WERI-Rb-1 (cell line): ENCODE data around the gene SLC2A8.
A peak's percentile ranks its signal among the peaks of the same experiment; 100 is the strongest.

Experiments used
- DNase-seq: peaks from one replicate; pipeline ENCODE4 v3.0.0-alpha.2; 2020
- H3K27ac ChIP-seq: fragments of 250-450 bp; sonication (Bioruptor Pico); 2 replicates; pipeline ENCODE4 v1.5.1; 2020; ENCODE audit warnings: mild to moderate bottlenecking, moderate library complexity
- H3K27me3 ChIP-seq: fragments of 250-450 bp; sonication (Bioruptor Pico); 2 replicates; pipeline ENCODE4 v1.5.1; 2021; ENCODE audit warnings: mild to moderate bottlenecking, low read depth, moderate library complexity; ENCODE audit not compliant: insufficient read depth, severe bottlenecking
- H3K36me3 ChIP-seq: fragments of 250-450 bp; sonication (Bioruptor Pico); 2 replicates; pipeline ENCODE4 v1.5.1; 2020; ENCODE audit warnings: mild to moderate bottlenecking, moderate library complexity
- H3K4me3 ChIP-seq: 2 replicates; pipeline ENCODE4 v1.5.1; 2011; ENCODE audit warnings: low read depth, mild to moderate bottlenecking, control low read depth, low read length
- H3K9me3 ChIP-seq: fragments of 250-450 bp; sonication (Bioruptor Pico); 2 replicates; pipeline ENCODE4 v1.5.1; 2021; ENCODE audit warnings: mild to moderate bottlenecking, moderate library complexity; ENCODE audit not compliant: severe bottlenecking
- TF ChIP-seq, protein P1 (sequence below): IDR thresholded peaks from 2 replicates; pipeline ENCODE4 v1.5.1; 2011; ENCODE audit warnings: low read depth, mild to moderate bottlenecking, control low read depth, inconsistent platforms, low read length

SLC2A8 gene

DNA sequence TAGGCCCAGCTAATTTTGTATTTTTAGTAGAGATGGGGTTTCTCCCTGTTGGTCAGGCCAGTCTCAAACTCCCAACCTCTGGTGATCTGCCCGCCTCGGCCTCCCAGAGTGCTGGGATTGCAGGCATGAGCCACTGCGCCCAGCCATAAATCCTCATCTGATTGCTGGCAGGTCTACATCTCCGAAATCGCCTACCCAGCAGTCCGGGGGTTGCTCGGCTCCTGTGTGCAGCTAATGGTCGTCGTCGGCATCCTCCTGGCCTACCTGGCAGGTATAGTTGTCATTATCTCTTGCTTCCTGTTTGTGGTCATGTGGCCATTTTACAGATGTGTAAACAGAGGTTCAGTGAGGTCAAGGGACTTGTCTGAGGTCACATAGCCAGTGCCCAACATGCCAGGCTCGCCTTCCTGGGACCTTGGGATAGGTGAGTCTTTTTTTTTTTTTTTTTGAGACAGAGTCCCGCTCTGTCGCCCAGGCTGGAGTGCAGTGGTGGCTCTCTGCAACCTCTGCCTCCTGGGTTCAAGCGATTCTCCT is 2.8 kb downstream of the SLC2A8 start:
- TF ChIP-seq, protein P1, sequence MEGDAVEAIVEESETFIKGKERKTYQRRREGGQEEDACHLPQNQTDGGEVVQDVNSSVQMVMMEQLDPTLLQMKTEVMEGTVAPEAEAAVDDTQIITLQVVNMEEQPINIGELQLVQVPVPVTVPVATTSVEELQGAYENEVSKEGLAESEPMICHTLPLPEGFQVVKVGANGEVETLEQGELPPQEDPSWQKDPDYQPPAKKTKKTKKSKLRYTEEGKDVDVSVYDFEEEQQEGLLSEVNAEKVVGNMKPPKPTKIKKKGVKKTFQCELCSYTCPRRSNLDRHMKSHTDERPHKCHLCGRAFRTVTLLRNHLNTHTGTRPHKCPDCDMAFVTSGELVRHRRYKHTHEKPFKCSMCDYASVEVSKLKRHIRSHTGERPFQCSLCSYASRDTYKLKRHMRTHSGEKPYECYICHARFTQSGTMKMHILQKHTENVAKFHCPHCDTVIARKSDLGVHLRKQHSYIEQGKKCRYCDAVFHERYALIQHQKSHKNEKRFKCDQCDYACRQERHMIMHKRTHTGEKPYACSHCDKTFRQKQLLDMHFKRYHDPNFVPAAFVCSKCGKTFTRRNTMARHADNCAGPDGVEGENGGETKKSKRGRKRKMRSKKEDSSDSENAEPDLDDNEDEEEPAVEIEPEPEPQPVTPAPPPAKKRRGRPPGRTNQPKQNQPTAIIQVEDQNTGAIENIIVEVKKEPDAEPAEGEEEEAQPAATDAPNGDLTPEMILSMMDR: no peak
- Histone ChIP-seq H3K9me3 (no peaks in the 10 kb centered on the region), H3K27me3 (no peaks in the 10 kb centered on the region), H3K27ac (no peak overlapping the region), H3K36me3 (peaks cover 70% of the 10 kb centered on the region), H3K4me3 (no peak overlapping the region)
- DNase-seq: peak; percentile 5

DNA sequence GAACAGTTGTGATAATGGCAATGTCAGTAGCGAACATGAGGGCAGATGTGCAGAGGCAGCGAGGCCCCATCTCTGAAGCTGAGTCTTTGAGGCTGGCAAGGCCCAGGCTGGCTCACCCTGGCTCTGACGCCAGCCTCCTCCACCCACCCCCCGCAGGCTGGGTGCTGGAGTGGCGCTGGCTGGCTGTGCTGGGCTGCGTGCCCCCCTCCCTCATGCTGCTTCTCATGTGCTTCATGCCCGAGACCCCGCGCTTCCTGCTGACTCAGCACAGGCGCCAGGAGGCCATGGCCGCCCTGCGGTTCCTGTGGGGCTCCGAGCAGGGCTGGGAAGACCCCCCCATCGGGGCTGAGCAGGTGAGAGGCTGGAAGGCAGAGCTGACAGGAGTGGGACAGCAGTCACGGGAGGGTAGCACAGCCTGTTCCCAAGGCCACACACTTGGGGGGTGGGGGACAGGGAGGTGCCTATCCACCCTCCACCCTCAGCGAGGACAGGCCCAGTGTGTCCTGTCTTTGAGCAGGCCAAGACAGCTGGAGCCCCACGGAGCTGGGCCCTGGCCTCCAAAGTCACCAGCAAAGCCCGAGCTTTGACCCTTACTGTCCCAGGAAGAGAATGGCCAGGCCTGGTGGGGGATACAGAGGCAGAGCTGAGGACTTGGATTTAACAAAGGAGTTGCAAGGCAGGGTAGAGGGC is 5.6 kb downstream of the SLC2A8 start:
- Histone ChIP-seq H3K36me3 (peaks cover 93% of the 10 kb centered on the region), H3K4me3 (no peak overlapping the region), H3K27me3 (no peaks in the 10 kb centered on the region), H3K27ac (no peak overlapping the region), H3K9me3 (no peaks in the 10 kb centered on the region)
- TF ChIP-seq, protein P1: no peak
- no peak for DNase-seq

DNA sequence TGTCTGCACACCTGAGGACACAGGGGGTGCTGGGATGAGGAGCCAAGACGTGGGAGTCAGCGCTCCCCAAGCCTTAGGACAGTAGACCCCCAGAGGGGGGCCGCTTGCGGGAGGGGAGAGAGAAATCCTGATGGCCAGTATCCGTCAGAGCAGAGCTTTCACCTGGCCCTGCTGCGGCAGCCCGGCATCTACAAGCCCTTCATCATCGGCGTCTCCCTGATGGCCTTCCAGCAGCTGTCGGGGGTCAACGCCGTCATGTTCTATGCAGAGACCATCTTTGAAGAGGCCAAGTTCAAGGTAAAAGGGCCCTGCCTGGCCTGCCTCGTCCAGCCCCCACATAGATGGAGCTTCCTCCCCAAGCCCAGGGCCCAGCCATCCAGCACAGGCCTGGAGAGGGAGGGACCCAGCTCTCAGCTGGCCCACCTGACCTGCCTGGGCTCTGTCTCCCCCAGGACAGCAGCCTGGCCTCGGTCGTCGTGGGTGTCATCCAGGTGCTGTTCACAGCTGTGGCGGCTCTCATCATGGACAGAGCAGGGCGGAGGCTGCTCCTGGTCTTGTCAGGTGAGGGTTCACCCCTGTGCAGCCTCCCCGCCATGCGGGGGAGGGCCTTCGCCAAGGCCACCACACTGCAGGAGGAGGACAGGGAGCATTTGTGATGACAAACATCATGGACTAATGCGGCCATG is 6.7 kb downstream of the SLC2A8 start:
- Histone ChIP-seq H3K4me3 (no peak overlapping the region), H3K27ac (no peak overlapping the region), H3K36me3 (peaks cover 96% of the 10 kb centered on the region), H3K27me3 (no peaks in the 10 kb centered on the region), H3K9me3 (no peaks in the 10 kb centered on the region)
- DNase-seq: no peak
- TF ChIP-seq, protein P1: no peak

DNA sequence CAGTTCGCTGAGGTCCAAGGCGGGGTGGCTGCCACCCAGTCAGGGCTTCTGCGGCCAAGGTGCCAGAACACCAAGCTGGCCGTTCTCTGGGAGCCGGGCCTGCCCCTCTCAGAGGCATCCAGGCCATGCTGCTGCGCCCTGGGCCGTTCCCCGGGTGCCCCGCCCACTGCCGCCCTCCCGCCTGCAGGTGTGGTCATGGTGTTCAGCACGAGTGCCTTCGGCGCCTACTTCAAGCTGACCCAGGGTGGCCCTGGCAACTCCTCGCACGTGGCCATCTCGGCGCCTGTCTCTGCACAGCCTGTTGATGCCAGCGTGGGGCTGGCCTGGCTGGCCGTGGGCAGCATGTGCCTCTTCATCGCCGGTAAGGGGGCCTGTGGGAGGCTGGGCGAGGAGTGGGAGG is 7.7 kb downstream of the SLC2A8 start:
- no peaks in the 10 kb centered on the region for H3K27me3 ChIP-seq
- no peak overlapping the region for H3K4me3 ChIP-seq
- DNase-seq: no peak
- H3K9me3 ChIP-seq: no peaks in the 10 kb centered on the region
- TF ChIP-seq, protein P1: no peak
- H3K36me3 ChIP-seq: peaks cover 87% of the 10 kb centered on the region
- H3K27ac ChIP-seq: no peak overlapping the region

DNA sequence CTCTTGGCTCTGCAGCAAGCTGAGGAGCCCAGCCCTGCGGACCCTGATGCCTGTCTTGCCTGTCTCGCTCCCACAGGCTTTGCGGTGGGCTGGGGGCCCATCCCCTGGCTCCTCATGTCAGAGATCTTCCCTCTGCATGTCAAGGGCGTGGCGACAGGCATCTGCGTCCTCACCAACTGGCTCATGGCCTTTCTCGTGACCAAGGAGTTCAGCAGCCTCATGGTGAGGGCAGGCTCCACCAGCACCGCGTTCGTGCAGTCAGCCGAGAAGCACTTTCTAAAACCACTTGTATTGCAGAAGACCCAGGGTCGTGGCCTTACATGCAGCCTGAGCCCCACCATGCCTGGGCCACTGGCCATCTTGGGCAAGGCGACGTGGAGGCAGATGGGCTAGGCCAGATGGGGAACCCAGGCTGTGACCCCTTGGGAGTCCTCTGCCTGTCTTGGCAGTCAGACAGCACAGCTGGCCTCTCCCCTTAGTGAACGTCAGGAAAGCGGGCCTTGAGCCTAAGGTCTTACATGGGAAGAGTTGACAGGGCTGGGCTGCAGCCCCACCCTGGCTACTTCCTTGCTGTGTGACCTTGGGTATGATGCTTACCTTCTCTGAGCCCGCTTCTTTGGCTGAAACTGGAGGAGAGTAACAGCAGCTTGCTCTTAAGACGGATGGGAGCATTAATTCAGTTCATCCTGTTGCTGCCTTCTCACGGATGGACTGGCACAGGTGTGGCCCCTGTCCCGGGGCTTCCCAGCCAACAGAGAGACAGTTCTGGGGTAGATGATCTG is 8.6 kb downstream of the SLC2A8 start:
- no peak for DNase-seq
- H3K4me3 ChIP-seq: no peak overlapping the region
- no peaks in the 10 kb centered on the region for H3K9me3 ChIP-seq
- H3K27me3 ChIP-seq: no peaks in the 10 kb centered on the region
- peaks cover 84% of the 10 kb centered on the region for H3K36me3 ChIP-seq
- H3K27ac ChIP-seq: peak overlapping the region; percentile 31; the same call in 1 of the 2 replicates
- TF ChIP-seq, protein P1: no peak
